ENCODE measurements around the gene HLA-DPB1.

Gene HLA-DPB1

DNA sequence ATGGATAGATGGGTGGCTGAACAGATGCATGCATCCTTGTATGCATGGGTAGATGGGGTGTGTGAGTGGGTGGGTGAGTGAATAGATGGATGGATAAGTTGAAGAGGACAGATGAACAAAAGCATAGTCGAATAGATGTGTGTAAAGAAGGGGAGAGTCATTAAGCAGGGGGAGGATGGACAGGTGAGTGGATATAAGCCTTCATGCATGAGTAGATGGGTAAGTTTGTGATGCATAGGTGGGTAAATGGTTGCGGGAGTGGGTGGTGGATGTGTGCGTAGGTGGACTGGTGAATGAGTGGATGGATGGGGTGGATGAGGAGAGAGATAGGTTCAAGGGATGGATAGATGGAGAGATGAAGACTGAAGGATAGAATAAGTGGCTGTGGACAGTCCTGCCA, 29.6 kb downstream of the HLA-DPB1 start:
- no peak for DNase-seq

GRCh38 chr6:33105916-33106871, 30.4 kb downstream of the HLA-DPB1 start:
- DNase-seq = no peak

DNA sequence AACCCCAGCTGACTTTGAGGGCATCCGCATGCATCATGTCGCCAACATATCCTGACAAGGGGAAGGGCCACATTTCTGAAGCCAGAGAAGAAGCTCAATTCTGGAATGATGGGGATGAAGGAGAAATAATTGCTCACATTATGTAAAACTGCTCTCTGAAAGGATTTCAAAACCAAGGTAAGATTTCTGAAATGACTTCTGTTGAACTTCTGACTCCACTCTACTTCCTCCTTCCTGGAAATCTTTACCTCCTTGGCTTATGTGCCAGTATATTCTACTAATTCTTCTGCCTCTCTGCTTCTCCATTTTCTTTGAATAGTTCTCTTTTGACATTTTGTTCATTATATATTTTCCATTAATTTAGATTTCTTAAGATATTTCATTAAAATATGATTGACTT, 31.9 kb downstream of the HLA-DPB1 start:
- DNase-seq = no peak

GRCh38 chr6:33108307-33108706, 32.5 kb downstream of the HLA-DPB1 start:
- no peak for DNase-seq

GRCh38 chr6:33112148-33112547, 36.4 kb downstream of the HLA-DPB1 start:
- peak in 1 of 2 donors; percentile 18 for DNase-seq

- DNase-seq = no peak
Observed at GRCh38 chr6:33113755-33114154, 38.0 kb downstream of the HLA-DPB1 start.

GRCh38 chr6:33114406-33114805, 38.6 kb downstream of the HLA-DPB1 start:
- no peak for DNase-seq

DNA sequence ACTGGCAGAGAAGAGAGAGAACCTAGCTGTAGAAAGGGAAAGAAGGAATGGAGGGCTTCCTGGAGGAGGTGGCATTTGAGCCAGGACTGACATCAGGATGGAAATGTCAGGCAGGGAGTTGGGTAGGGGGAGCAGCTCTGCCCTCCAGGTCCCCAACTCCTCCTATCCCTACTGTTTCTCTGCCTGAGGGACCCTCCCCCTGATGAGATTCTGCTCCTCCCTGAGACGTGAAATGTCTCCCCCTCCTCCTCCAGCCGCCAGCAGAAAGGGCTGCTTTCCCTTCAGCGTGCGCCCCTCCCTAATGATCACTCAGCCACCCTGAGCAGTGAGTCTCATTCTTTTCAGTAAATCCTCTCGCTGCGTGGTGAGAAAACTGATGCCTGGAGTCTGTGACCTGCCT, 40.6 kb downstream of the HLA-DPB1 start:
- no peak for DNase-seq

DNA sequence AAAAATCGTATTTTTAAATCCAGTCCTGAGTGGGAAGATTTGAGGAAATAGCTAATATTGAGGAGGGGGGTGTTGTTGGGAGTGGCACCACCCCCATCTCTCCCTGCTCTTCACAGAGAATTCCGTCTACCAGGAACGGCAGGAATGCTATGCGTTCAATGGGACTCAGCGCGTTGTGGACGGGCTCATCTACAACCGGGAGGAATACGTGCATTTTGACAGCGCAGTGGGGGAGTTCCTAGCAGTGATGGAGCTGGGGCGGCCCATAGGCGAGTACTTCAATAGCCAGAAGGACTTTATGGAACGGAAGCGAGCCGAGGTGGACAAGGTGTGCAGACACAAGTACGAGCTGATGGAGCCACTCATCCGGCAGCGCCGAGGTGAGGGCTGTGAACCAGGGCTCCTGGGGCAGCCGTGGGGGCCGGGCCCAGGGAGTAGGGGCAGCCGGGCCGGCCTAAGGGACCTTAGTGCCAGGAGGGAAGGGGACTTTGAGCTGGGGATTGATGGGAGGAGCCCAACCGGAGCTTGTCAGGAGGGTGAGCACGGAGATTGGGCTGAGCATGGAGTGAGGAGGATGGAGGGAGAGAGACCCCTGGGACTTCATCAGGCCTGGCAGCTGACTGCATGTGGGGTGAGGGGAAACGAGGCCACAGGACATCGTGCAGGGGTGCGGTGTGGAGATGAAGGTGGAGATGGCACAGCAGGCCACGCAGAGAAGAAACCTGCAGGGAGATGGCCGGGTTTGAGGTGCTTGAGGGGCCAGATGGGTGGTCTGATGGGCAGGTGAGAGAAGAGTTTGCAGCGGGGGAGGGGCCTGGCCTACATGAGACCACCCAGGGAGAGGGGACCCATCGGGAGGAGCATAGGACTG, 41.3 kb downstream of the HLA-DPB1 start:
- no peak for DNase-seq

GRCh38 chr6:33117811-33118277, 42.1 kb downstream of the HLA-DPB1 start:
- DNase-seq = no peak

DNA sequence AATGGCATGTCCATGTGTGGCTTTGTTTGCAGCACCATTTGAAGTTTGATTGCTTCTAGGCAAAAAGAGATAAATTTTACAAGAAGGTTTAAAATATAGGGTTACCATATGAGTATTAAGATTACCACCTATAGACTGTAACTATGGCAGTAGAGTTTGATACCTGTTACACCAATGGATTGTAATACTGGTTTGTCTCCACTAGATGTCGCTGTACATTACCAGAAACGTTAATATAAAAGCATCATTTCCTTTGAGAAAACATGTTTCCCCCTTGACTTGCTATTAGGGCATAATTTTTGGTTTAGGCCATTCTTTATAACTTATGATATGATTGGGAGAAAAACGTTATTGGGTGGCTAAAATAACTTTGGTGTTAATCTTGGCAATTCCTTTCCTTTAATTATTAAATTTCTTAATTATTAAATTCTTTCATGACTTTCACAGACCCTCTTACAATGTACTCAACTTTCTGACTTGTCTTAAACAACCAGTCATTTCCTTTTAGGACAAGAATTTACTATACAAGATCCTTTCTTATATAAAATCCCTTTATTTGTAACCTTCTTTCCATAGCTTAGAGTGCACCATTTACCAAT, 42.8 kb downstream of the HLA-DPB1 start:
- DNase-seq = peak in 1 of 2 donors; percentile 31

DNA sequence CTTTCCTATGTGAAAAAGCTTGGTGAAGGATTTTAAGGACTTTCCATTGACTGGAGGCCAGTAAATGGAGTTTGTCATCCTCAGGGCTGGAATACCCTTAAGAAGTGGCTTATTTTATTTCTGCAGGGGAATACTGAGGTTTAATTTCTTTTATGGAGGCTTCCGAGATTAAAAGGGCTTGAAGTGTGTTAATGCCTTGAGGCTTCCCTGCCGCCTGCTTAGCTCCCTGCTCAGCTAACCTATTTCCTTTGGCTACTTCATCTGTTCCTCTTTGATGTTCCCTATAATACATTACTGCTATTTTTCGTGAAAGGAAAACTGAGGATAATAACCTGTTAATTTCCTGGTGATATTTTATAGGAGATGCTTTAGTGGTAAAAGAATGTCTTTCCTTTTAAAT, 44.2 kb downstream of the HLA-DPB1 start:
- no peak for DNase-seq

GRCh38 chr6:33123181-33123580, 47.4 kb downstream of the HLA-DPB1 start:
- no peak for DNase-seq

DNA sequence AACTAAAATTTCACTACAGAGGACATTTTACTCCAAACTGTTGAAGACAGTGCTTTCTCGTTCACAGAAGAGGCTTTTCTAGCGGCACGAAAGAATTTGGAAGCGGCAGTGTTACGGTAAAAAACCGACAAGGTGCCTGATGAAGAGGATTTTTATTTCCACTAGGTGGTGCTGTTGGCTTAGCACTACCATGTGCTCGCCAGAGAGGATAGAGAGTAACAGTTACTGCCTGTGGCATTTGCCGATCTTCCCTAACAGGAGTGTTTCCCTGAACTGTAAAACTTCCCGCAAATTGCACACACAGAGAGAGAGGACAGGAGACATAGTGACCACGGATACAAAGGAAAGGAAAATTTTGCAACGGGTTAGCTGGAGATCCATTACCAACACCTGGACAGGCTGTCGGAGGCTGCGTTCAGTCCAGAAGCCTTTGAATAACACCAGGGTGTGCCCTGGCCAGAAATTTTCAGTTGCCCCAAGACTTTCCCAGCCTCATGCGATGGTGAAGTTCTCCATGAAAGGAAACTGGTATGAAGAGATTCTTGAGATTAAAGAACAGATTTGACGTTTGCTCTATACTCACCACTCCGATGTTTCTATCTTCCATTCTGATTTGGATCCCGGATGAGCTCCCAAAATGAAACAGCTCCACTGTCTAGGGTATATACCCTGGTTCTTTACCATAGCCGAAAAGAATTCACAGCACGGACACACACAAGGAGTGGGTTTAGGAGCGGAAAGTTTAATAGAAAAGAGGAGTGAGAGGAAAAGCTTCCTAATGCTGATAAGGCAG, 48.1 kb downstream of the HLA-DPB1 start:
- no peak for DNase-seq

DNA sequence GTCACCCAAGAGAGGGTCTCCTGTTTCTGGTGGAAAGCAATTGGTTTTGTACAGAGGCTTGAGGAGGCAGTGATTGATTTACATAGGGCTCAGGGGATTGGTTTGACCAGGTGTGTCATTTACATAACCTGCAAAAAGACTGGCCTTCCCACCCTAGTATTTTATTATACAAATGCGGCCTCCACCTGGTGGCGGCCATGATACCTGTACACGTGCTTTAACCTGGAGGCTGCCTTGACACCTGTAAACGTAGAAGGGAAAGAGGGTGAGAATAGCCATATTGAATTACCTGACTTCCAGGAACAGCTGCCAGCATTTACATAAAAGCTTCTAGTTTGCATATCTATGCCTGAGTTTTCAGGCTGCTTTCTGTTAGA, 48.7 kb downstream of the HLA-DPB1 start:
- DNase-seq = no peak

DNA sequence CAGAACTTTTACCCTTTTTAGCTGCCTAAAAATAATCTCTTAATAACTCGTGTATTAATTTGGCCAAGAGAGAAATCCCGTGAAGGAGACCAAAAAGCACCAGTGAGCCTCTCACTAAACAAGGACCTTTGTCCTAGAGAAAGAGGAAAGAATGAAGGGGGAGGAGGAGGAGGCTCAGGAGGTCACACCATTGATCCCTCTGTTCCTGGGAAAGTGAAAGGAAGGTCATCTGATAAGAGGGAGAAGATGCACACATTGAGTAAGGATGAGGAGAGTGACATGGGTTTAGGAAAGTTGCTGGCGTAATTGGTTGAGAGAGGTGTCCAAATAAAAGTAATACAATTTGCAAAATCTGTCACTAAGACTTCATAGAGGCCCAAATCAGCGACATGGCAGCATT, 49.2 kb downstream of the HLA-DPB1 start:
- DNase-seq = no peak

DNA sequence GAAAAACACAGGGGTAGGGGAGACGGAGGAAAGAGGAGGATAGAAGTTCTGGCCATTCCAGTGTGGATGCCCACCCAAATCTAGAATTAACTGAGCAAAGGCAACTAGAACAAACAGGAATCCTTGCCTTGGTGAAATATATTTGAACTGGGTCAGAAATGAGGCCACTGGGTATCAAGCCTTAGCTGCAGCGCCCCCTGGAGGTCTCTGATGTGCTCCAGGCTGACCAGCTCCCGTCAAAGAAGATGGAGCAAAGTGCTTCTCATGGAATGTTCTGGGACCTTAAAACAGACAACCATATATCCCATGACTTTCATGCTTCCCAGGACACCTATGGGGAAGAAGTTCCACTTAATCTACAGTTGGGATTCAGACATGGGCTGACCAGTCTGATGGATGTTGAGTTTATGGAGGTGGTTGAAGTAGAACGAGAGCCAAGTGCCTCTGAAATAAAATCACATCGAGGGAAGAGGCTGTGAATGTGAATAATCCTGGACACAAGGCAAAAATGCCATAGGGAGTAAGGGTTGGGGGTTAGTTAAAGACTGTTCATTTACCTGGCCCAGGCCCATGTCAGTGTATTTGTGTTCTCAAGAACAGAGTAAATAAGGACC, 50.4 kb downstream of the HLA-DPB1 start:
- peak; percentile 59 to 61 for DNase-seq

GRCh38 chr6:33128318-33128717, 52.5 kb downstream of the HLA-DPB1 start:
- DNase-seq = no peak

DNA sequence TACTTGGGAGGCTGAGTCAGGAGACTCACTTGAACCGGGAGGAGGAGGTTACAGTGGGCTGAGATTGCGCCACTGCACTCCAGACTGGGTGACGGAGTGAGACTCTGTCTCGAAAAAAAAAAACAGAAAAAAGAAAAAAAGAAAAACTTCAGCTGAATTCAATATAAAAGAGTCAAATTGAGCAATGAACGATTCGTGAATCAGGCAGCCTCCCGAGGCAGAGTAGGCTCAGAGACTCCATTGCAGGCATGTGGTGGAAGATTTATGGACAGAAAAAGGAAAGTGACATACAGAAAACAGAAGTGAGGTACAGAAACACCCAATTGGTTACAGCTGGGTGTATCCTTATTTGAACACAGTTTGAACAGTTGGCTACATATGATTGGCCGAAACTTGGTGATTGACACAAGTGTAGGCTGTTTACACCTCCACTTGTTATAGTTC, 56.3 kb downstream of the HLA-DPB1 start:
- no peak for DNase-seq

- no peak for DNase-seq
Observed at GRCh38 chr6:33136310-33136900, 60.6 kb downstream of the HLA-DPB1 start.
